GM18505 (cell line): ENCODE measurements around the gene ZBTB4.

ENCODE experiments used
- ATAC-seq: cut with Tn5 transposase; IDR thresholded peaks from one replicate; pipeline ENCODE4 v1.9.1; 2021; ENCODE audit not compliant: unreplicated experiment
- POLR2A ChIP-seq: IDR thresholded peaks from 4 replicates; pipeline ENCODE4 v1.6.1; 2011; ENCODE audit warnings: borderline replicate concordance; ENCODE audit not compliant: insufficient read depth, insufficient read length; ENCODE audit errors: extremely low read depth

ZBTB4 gene

GRCh38 chr17:7417056-7417655 is 62.3 kb downstream of the ZBTB4 start:
- ATAC-seq = no peak
- TF ChIP-seq POLR2A = no peak

DNA sequence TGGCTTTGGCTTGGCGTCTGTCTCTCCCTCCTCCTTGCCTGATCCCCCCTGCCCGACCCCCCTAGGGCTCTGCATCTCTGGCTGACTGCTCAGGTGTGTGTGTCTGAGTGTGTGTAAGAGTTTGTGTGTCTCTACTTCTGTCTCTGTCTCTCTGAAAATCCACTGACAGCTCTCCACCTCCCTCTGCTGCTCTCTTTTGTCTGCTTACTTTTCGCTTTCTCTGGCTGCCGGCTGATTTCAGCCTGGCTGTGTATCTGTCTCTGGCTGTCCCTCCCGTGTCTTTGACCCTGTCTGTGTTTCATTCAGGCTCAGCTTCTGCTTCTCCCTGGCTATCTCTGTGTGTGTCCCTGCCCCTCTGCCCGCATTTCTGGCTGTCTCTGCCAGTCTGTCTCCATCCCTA is 63.1 kb downstream of the ZBTB4 start:
- ATAC-seq = no peak
- no peak for TF ChIP-seq POLR2A

DNA sequence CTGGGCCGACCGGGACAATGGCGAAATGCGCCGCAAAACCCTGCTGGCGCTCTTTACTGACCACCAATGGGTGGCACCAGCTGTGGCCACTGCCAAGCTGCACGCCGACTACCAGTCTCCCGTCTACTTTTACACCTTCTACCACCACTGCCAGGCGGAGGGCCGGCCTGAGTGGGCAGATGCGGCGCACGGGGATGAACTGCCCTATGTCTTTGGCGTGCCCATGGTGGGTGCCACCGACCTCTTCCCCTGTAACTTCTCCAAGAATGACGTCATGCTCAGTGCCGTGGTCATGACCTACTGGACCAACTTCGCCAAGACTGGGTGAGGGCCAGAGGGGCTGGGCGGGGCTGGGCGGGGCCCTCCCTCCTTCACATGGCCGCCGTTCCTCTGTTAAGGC is 63.6 kb downstream of the ZBTB4 start:
- ATAC-seq = no peak
- no peak for TF ChIP-seq POLR2A

DNA sequence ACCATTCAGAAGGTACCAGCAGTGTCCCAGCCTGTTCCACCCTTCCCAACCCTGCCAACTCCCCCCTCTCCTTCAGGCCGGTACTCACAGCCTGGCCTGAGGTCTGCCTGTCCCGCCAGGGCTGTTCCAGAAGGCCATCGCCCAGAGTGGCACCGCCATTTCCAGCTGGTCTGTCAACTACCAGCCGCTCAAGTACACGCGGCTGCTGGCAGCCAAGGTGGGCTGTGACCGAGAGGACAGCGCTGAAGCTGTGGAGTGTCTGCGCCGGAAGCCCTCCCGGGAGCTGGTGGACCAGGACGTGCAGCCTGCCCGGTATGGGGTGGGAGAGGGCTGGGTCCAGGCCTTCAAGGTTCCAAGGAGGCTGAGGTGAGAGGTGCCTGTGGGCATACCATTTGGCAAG is 64.6 kb downstream of the ZBTB4 start:
- ATAC-seq = no peak
- no peak for TF ChIP-seq POLR2A

GRCh38 chr17:7413346-7413985 is 66.0 kb downstream of the ZBTB4 start:
- no peak for TF ChIP-seq POLR2A
- ATAC-seq = no peak

- no peak for ATAC-seq
- no peak for TF ChIP-seq POLR2A
Measured at GRCh38 chr17:7411427-7411750, 68.0 kb downstream of the ZBTB4 start.

- no peak for ATAC-seq
Measured at GRCh38 chr17:7410634-7411426, 68.6 kb downstream of the ZBTB4 start.

DNA sequence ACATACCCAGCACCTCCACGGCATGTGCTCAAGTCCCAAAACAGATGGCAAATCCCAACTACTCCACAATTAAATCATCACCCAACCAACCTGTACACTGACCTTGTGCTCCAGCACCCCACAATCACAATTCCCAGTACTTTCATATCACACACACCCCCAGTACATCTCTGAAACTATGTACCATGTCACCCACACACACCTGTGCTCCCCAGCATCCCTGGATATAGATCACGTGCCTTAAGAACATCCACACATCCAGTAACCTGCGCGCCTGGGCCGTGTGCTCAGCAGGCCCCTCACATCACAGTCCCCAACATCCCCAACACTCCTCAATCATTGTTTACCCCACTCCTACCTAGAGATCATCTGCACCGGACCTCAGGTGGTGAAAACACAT is 69.7 kb downstream of the ZBTB4 start:
- TF ChIP-seq POLR2A = no peak
- ATAC-seq = no peak

More at GRCh38 chr17:7410634-7411426, 68.6 kb downstream of the ZBTB4 start:
- TF ChIP-seq POLR2A = no peak
